ENCODE data around the gene TMEM205.

DNA sequence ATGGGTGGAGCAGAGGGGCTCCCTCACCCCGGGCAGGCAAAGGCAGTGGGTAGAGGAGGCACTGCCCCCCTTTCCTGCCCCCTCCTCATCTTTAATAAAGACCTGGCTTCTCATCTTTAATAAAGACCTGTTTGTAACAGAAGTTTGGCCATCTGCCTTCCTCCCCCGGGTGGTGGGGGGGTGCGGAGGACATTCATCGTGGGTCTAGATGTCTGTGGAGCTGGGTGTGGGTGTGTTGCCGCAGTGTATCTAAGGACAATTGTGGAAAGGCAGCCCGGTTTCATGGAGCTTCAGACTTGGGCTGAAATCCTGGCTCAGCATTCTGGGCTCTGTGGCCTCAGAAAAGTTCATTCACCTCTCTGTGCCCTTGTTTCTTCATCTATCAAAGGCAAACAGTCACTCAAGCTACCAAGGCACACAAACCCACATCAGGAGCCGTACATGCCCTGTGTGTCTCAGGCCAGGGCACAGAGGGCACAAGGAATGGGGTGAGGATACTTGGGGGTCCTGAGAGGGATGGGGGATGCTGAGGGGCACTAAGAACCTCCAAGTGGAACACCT lies 19.6 kb upstream of the TMEM205 start:
- TF ChIP-seq GATA1 (IDR thresholded peaks at IDR 0.05; ENCODE audit: low read depth, low read length) = no peak
- no peak for TF ChIP-seq POLR2A (IDR thresholded peaks at IDR 0.05; ENCODE audit: low read length)
